HuH-7 (cell line): ENCODE data around the gene DPP8.
A peak's percentile ranks its signal among the peaks of the same experiment; 100 is the strongest.
"Not testable (repeated sequence)": the region's sequence is repeated elsewhere in the genome, so short reads cannot be mapped to it uniquely, and the experiment has no call there.

ENCODE experiments used
- DNase-seq: peaks from one replicate; pipeline ENCODE4 v3.0.0; 2011; ENCODE audit warnings: low spot score

DPP8 gene

GRCh38 chr15:65402961-65403360 lies 114.5 kb downstream of the DPP8 start:
- DNase-seq = no peak

DNA sequence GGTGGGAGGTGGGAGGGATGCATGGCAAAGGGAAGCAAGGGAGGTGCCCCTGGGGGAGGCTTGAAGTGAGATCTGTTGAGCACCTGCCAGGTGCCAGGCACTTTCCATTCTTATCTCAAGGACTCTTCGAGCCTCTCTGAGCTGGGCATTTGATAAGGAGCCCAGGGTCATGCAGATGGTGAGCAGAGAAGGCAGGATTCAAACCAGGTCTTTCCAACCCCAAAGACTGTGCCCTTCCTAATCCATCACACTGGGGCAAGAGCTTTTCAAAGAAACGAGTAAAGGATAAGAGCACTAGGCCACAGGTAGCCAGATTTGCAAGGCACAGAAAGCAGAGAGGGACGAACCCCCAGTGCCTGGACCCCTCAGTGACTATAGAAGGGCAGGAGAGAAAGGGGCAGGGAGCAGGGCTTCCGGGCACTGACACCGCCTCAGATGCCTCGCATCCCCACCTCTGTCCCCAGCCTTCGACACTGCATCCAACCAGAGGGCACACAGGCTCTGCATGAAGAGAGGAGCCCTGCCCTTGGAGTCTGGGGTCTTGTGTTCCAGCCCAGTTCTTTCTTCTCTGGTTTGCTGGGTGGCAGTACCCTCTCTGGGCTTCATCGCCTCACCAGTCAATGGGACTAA lies 115.8 kb downstream of the DPP8 start:
- DNase-seq = no peak

DNA sequence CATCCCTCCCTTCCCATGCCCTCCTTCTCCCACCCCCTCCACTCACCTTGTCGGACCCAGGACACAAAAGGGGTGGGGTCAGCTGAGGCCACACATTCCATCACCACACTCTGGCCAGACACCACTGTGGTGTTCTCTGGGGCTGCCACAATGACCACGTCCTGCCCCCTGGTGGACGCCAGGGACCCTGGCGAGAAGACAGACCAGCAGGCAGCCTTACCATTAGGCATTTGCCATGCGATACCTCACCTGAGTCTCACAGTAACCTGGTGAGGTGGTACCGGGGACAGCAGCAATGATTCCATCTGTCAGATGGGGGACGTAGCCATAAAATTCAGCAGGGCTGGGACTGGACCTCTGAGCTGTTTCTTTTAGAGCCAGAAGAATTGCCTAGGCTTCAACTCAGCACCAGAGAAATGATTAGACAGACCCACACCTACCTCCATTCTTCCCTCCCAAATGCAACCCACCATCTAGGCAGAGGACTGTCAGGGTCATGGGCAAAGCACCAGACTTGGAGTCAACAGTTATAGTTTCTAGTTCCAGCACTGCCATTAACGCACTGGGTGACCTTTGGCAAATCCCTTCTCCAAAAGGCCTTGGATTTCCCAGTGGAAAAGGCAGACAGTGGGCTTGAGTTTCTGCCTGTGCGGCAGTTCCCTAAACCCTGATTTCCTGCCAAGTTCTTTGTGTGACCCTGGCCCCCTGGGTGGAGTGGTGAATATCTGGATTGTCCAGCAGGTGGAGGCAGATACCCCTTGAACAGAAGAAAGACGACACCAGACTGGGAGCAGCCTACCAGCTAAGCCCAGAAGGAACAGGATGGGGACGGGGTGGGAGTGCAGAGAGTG lies 116.5 kb downstream of the DPP8 start:
- DNase-seq = peak; percentile 99

DNA sequence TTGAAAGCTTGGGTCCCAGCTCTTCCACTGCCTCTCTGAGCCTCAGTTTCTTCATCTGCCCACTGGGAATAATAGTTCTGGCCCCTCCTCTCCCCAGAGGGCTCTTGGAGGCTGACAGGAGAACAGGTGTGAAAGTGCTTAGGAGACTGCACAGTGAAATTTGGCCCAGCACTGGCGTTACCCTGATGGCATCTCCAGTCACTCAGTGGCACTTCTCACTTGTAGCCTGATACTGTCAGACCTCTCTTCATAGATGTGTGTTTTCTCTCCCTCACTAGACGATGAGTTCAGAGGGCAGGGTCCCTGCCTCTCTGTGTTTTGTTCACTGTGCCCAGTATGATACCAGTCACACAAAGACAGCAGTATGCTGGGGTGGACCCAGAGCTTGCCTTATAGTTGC lies 117.5 kb downstream of the DPP8 start:
- no peak for DNase-seq

GRCh38 chr15:65399001-65399706 lies 118.3 kb downstream of the DPP8 start:
- DNase-seq = no peak

DNA sequence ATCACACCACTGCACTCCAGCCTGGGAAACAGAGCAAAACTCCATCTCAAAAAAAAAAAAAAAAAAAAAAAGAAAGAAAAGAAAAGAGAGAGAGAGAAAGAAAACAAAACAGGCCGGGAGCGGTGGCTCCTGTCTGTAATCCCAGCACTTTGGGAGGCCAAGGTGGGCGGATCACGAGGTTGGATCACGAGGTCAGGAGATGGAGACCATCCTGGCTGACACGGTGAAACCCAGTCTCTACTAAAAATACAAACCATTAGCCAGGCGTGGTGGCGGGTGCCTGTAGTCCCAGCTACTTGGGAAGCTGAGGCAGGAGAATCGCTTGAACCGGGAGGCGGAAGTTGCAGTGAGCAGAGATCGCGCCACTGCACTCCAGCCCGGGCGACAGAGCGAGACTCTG lies 119.0 kb downstream of the DPP8 start:
- not testable (repeated sequence) for DNase-seq

- no peak for DNase-seq
These were observed 120.5 kb downstream of the DPP8 start for GRCh38 chr15:65396965-65397317.

- DNase-seq = no peak
These were observed 121.1 kb downstream of the DPP8 start for GRCh38 chr15:65396283-65396964.

GRCh38 chr15:65395567-65396202 lies 121.8 kb downstream of the DPP8 start:
- DNase-seq = no peak

- DNase-seq = no peak
These were observed 122.6 kb downstream of the DPP8 start for GRCh38 chr15:65394936-65395335.

- no peak for DNase-seq
These were observed 123.2 kb downstream of the DPP8 start for GRCh38 chr15:65394280-65394789.

DNA sequence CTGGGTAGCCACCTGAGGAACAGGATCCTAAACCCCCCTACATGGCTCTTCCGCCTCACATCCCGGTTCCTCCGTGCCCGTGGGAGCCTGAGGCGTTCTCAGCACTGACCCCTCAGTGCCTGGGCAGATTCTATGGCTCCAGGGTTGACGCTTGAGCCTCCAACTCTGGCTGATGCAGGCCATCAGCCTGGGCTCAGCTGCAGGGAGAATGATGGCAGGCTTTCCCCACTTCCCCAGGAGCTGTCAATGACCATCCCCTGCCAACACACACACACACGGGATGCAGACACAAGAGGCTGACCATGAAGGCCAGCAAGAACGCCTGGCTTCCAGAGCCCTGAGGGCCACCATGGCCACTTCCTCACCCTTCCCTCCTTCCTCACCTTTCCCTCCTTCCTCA lies 123.9 kb downstream of the DPP8 start:
- DNase-seq = no peak

GRCh38 chr15:65393091-65393490 lies 124.4 kb downstream of the DPP8 start:
- no peak for DNase-seq
